Transverse colon (tissue), 4 donors: ENCODE measurements around the gene ATXN1L. TPM values are rescaled to one million over a fixed set of nuclear protein-coding genes. Genes with fewer than 3 reads are reported as not detected.
A peak's percentile ranks its signal among the peaks of the same experiment; 100 is the strongest.

ENCODE experiments used
- DNase-seq: peaks from one replicate; pipeline ENCODE4 v3.0.0-alpha.2; 2019
- H3K27ac ChIP-seq, 4 donors: fragments of 200-600 bp; sonication (generic); 2 replicates each; pipeline ENCODE4 v1.5.1; 2016 to 2018; ENCODE audit warnings: inconsistent platforms in 4 of 4
- H3K27me3 ChIP-seq: fragments of 200-600 bp; sonication (generic); 2 replicates; pipeline ENCODE4 v1.5.1; 2017; ENCODE audit warnings: inconsistent platforms
- H3K36me3 ChIP-seq, 4 donors: fragments of 200-600 bp; sonication (generic); 2 replicates each; pipeline ENCODE4 v1.5.1; 2017 to 2019; ENCODE audit warnings: inconsistent platforms in 4 of 4
- H3K4me1 ChIP-seq, 4 donors: fragments of 200-600 bp; sonication (generic); 2 replicates each; pipeline ENCODE4 v1.5.1; 2017 to 2020; ENCODE audit warnings: inconsistent platforms in 4 of 4
- H3K4me3 ChIP-seq, 4 donors: fragments of 200-600 bp; sonication (generic); 1 replicate in 1 of 4; 2 replicates in 3 of 4; pipeline versions ENCODE4 v1.5.1 to v1.6.1; 2017 to 2019; ENCODE audit warnings: inconsistent platforms in 4 of 4
- H3K9me3 ChIP-seq, 2 donors: fragments of 200-600 bp; sonication (generic); 2 replicates each; pipeline ENCODE4 v1.5.1; 2017 to 2019; ENCODE audit warnings: inconsistent platforms in 2 of 2
- EP300 ChIP-seq: sonication (generic); formaldehyde crosslinking; IDR thresholded peaks from one replicate; pipeline ENCODE4 v1.6.1; 2017; ENCODE audit warnings: antibody characterized with exemption, low read depth
- POLR2A ChIP-seq: fragments of 450-650 bp; IDR thresholded peaks from one replicate; pipeline ENCODE4 v1.6.1; 2016; ENCODE audit warnings: antibody characterized with exemption, mild to moderate bottlenecking, moderate library complexity
- POLR2AphosphoS5 ChIP-seq, 3 donors: sonication (generic); formaldehyde crosslinking; IDR thresholded peaks; one replicate each; pipeline ENCODE4 v1.6.1; 2016; ENCODE audit warnings: antibody characterized with exemption in 3 of 3
- WGBS, 2 donors: methylation state at CpG; one replicate each; pipeline ENCODE4 v1.1.5; 2018; ENCODE audit warnings: low coverage in 1 of 2; 5-methylcytosine and 5-hydroxymethylcytosine counted together
- in situ Hi-C, 4 donors: fragments of 200-750 bp; cut with MboI; loops; one replicate each; pipeline versions ENCODE4 v1.15.0 to v1.15.1; 2017; ENCODE audit warnings: low sequenced_read_pairs in 3 of 4, low pct_ligation_motif_present in 1 of 4, low pct_unique_long_range_greater_than_20kb in 1 of 4
- intact Hi-C: fragments of 100-400 bp; cut with DNase I; formaldehyde crosslinking; loops from one replicate; pipeline ENCODE4 v1.15.1; 2023; ENCODE audit warnings: low total_unique reads
- total RNA-seq, 4 donors: library from RNA; depleted of rRNA; stranded (reverse); fragments of >200 nt; gene quantifications; one replicate each; pipeline ENCODE4 v1.1.0, GENCODE V29; 2016
- TF ChIP-seq, protein P1 (sequence below), 5 experiments: fragments of 200-600 bp in 3 of 5; fragments of 450-650 bp in 2 of 5; sonication (generic) in 3 of 5; IDR thresholded peaks; 1 replicate in 2 of 5; 2 replicates in 3 of 5; pipeline ENCODE4 v1.5.1; 2016 to 2017; ENCODE audit warnings: antibody characterized with exemption in 5 of 5, inconsistent platforms in 3 of 5, mild to moderate bottlenecking in 2 of 5, moderate library complexity in 1 of 5

Gene ATXN1L, protein sequence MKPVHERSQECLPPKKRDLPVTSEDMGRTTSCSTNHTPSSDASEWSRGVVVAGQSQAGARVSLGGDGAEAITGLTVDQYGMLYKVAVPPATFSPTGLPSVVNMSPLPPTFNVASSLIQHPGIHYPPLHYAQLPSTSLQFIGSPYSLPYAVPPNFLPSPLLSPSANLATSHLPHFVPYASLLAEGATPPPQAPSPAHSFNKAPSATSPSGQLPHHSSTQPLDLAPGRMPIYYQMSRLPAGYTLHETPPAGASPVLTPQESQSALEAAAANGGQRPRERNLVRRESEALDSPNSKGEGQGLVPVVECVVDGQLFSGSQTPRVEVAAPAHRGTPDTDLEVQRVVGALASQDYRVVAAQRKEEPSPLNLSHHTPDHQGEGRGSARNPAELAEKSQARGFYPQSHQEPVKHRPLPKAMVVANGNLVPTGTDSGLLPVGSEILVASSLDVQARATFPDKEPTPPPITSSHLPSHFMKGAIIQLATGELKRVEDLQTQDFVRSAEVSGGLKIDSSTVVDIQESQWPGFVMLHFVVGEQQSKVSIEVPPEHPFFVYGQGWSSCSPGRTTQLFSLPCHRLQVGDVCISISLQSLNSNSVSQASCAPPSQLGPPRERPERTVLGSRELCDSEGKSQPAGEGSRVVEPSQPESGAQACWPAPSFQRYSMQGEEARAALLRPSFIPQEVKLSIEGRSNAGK
- total RNA-seq, result 10 to 100 TPM; 16.7 to 33.3 (median 24.1) TPM

- H3K4me1 ChIP-seq, result peaks cover 0 to 19% (median 8%) of the 10 kb centered on the region in 4 donors
- peak within 1 kb of the TSS; percentile 84 to 92 (median 88) for H3K27ac ChIP-seq
- TF ChIP-seq POLR2AphosphoS5 (IDR thresholded peaks at IDR 0.05) (peak; percentile 89 to 97 (median 97)), POLR2A (peak; percentile 90), EP300 (peak; percentile 31)
- TF ChIP-seq, protein P1, sequence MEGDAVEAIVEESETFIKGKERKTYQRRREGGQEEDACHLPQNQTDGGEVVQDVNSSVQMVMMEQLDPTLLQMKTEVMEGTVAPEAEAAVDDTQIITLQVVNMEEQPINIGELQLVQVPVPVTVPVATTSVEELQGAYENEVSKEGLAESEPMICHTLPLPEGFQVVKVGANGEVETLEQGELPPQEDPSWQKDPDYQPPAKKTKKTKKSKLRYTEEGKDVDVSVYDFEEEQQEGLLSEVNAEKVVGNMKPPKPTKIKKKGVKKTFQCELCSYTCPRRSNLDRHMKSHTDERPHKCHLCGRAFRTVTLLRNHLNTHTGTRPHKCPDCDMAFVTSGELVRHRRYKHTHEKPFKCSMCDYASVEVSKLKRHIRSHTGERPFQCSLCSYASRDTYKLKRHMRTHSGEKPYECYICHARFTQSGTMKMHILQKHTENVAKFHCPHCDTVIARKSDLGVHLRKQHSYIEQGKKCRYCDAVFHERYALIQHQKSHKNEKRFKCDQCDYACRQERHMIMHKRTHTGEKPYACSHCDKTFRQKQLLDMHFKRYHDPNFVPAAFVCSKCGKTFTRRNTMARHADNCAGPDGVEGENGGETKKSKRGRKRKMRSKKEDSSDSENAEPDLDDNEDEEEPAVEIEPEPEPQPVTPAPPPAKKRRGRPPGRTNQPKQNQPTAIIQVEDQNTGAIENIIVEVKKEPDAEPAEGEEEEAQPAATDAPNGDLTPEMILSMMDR (IDR thresholded peaks at IDR 0.05), result peak in 2 of 5 experiments; percentile 11 to 33
These were observed at the start of gene ATXN1L for GRCh38 chr16:71845639-71846430. Gene ATXN1L, plus strand, starts transcription at chr16:71845976. Its CDS starts 3,765 bp downstream, at chr16:71849741.

GRCh38 chr16:71796501-71797097, 49.2 kb upstream of the ATXN1L start:
- no peaks in the 10 kb centered on the region for H3K27me3 ChIP-seq
- in situ Hi-C loops (no loop called here), intact Hi-C loops (no loop called here)
- no peaks in the 10 kb centered on the region for H3K9me3 ChIP-seq
- no peak overlapping the region for H3K27ac ChIP-seq
- peaks cover 7 to 30% (median 12%) of the 10 kb centered on the region in 4 donors for H3K4me1 ChIP-seq
- no peak for DNase-seq
- 77 to 91% methylated on average over 2 of the region's 2 CpGs for WGBS, 2 donors
- no peaks in the 10 kb centered on the region for H3K36me3 ChIP-seq
- TF ChIP-seq, protein P1 (IDR thresholded peaks at IDR 0.05), result no peak
- no peak for TF ChIP-seq POLR2A
- TF ChIP-seq POLR2AphosphoS5 (IDR thresholded peaks at IDR 0.05), result no peak
- no peak for TF ChIP-seq EP300
- no peak overlapping the region for H3K4me3 ChIP-seq

More at GRCh38 chr16:71845639-71846430, at the start of gene ATXN1L:
- intact Hi-C loops (no loop called here), in situ Hi-C loops (no loop called here)
- DNase-seq, result peak; percentile 95
- peaks cover 0 to 17% (median 6%) of the 10 kb centered on the region in 4 donors for H3K36me3 ChIP-seq
- 0 to 1% methylated on average over 2 to 35 of the region's 62 CpGs for WGBS, 2 donors
- H3K9me3 ChIP-seq, result no peaks in the 10 kb centered on the region
- peak within 1 kb of the TSS; percentile 80 to 92 (median 90) for H3K4me3 ChIP-seq
- H3K27me3 ChIP-seq, result no peaks in the 10 kb centered on the region

DNA sequence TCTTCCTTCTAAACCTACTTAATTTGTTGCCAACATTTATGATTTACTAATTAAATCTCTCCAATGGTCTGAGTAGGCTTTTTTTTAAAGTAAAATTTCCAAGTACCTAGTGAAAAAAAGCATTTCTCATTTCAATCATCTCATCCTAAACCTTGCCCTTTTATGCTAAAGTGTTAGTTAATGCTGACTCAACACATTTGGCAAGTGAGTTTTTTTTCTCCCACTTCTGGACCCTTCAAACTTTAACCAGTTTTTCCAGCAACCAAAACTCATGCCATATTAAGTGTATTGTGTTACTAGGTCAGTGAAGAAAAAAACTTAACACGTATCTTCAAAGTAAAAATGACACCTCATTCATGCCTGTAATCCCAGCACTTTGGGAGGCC, 42.5 kb upstream of the ATXN1L start:
- TF ChIP-seq EP300, result no peak
- TF ChIP-seq POLR2A, result no peak
- no peak for TF ChIP-seq POLR2AphosphoS5 (IDR thresholded peaks at IDR 0.05)
- TF ChIP-seq, protein P1 (IDR thresholded peaks at IDR 0.05), result no peak
- no peaks in the 10 kb centered on the region for H3K36me3 ChIP-seq

More for the DNA sequence above, 42.5 kb upstream of the ATXN1L start:
- H3K9me3 ChIP-seq, result no peaks in the 10 kb centered on the region
- H3K27me3 ChIP-seq, result no peaks in the 10 kb centered on the region
- H3K4me3 ChIP-seq, result no peak overlapping the region
- 86% methylated on average over 1 of the region's 1 CpG; no CpG with 5 or more reads in 1 of the 2 donors for WGBS, 2 donors
- no peak overlapping the region for H3K27ac ChIP-seq
- in situ Hi-C loops, result loop anchor here in 1 of 4 donors (10.0 kb wide), 1 partner anchor 82 kb away; the partner anchor contains the start of gene ZNF821
- H3K4me1 ChIP-seq, result peaks cover 12 to 33% (median 23%) of the 10 kb centered on the region in 4 donors
- no peak for DNase-seq
- intact Hi-C loops, result no loop called here
